GM19455 (cell line): Measurements from ENCODE around the gene SUCLG2.

Experiments
- ATAC-seq: cut with Tn5 transposase; IDR thresholded peaks from one replicate; pipeline ENCODE4 v1.9.1; 2021; ENCODE audit not compliant: unreplicated experiment

The SUCLG2 gene, protein sequence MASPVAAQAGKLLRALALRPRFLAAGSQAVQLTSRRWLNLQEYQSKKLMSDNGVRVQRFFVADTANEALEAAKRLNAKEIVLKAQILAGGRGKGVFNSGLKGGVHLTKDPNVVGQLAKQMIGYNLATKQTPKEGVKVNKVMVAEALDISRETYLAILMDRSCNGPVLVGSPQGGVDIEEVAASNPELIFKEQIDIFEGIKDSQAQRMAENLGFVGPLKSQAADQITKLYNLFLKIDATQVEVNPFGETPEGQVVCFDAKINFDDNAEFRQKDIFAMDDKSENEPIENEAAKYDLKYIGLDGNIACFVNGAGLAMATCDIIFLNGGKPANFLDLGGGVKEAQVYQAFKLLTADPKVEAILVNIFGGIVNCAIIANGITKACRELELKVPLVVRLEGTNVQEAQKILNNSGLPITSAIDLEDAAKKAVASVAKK

DNA sequence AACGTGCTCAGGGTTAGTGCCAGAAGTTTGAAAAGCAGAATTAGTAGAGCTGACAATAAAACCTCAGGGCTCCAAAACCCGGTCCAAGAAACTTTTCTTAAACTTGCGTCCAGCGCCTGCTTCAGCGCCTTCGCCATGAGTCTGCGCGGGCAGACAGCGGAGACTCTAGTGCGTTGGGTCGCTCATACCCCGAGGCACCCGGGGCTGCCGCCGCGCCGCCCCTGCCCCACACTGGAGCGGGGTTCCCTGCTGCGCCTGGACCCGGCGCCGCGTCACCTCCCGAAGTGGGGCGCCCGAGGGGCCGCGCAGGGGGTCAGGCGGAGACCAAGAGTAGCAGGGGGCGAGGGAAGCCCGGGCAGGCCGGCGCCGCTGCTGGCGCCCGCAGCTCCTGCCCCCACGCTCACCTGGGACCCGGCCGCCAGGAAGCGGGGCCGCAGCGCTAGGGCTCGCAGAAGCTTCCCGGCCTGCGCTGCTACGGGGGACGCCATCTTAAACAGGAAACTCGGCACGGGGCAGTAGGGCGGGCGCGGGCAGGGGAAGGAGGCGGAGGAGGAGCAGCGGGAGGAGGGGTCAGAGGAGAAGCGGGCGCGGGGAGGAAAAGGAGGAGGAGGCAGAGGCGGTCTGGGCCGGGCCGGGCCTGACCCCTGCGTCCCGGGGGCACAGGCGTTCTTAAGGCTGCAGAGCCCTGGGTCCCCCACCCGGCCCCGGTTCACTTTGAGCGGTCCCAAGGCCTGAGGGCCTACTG lies at the start of gene SUCLG2:
TSS of gene SUCLG2 (minus strand) at position 514 of the 745 bp plus-strand sequence. CDS start at position 488, 26 bp downstream.
- peak; percentile 70 for ATAC-seq

DNA sequence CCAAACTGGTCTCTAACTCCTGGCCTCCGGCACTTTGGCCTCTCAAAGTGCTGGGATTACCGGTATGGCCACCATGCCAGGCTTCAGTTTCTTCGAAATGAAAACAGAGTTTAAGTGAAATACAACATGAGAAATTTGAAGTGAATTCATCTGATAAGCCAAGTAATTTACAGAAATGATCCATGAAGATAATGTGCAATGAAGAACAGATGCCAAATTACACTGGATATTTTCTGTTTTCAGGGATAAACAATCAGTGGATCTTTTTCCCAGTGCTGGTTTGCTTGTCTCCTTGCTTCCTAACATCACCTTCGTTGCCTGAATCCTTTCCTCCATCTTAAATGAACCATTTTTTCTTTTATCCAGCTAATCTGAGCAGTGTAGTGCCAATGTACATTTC lies 46.2 kb upstream of the SUCLG2 start:
- no peak for ATAC-seq

DNA sequence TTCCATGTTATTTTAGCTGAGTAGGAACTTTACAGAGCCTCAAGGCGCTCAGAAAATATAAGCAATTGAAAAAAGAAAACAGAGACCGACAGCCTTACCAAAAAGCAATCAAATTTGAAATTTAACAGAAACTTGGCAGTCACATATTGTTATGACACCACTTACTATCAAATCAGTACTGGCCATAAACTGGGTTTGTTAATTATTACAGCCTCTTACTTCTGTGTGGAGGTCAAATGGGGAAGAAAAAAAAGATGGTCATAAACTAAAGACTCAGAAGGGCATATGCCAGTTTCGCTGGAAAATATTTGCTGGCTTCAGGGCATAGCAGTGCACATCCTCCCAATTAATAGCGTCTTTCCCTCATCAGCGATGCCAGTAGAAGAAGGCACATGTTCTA lies 45.5 kb upstream of the SUCLG2 start:
- ATAC-seq: no peak

DNA sequence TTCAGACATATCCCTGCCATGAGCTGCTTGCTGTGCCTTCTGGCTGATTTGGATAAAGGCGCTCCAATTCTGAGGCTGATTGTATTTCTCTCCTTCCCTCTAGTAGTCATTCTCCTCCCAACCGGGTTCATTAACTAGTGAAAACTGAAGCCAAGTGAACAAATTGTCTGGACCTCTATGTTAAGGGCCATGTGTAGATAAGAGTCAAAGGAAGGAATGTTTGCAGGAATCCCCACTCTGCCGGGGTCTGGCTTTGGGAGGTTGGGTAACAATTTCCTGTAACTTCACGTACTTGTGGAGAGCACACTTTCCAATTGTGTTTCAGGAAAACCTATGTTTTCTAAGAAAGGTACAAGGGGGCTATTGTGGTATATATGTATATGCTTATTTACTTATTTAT lies 38.2 kb upstream of the SUCLG2 start:
- no peak for ATAC-seq

DNA sequence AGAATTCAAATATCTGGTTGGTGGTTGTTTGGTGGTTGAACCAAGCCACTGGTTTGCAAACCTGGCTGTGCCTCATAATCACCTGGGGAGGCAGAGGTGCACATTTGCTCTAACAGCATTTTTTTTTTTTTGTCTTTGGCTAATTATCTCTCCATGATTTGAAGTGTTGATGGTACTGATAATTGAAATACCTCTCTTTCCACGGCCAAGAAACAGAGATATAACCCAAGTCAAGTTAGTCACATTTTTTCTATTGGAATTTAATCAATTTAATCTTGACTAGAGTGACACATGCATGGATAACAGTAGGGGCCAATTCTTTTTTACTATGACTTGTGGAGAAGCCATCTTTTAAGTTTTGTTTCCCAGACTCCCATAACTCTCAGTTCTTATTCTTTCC lies 37.5 kb upstream of the SUCLG2 start:
- no peak for ATAC-seq

DNA sequence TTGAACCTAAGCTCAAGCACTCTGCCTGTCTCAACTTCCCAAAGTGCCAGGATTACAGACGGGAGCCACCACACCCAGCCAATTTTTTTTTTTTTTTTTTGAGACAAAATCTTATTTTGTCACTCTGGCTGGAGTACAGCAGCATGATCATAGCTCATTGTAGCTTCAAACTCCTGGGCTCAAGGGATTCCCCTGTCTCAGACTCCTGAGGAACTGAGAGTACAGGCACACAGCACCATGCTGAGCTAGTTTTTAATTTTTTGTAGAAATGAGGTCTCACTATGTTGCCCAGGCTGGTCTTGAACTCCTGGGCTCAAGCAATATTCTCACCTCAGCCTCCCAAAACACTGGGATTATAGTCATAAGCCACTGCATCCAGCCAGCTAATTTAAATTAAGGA lies 36.8 kb upstream of the SUCLG2 start:
- no peak for ATAC-seq

DNA sequence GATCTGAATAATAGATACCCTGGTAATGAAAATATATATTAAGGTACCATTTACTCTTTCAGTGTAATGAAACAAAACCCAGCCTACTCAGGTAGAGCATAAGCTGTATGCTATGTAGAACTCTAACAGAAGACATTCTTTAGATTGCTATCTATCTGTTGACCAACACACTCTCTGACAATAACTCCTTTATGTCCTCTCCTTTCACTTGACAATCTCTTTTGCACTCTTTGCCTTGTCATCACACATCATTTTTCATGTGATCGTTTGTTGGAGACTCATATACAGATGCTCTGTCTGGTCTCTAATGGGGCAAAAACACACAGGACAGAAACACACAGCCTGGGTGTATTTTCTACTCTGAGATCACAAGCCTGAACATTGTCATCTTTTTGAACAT lies 35.4 kb upstream of the SUCLG2 start:
- no peak for ATAC-seq

DNA sequence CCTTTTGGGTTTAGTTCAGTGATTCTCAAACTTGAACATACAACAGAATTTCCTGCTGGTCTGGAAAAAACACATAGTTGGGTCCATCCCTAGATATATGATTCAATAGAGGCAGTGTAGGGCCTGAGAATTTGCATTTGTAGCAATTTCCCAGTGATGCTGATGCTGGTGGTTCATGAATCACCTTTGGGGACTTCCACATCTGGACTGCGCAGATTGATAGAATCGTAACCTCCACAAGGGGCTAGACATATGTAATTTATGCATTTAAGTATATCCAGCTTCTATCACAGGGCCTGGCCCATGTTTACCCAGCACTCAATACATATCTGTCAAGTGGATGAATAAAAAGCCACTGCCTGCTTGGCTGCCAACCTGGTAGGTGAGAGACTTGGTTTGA lies 33.8 kb upstream of the SUCLG2 start:
- ATAC-seq: no peak

DNA sequence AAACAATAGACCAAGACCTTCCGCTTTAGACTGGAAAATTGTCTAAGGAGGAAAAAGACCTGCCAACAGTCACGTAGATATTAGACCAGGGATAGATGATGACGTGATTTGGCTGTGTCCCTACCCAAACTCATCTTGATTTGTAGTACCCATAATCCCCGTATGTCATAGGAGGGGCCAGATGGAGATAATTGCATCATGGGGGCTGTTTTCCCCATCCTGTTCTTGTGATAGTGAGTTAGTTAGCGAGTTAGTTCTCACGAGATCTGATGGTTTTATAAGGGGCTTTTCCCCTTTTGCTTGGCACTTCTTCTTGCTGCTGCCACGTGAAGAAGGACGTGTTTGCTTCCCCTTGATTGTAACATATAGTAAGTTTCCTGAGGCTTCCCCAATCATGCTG lies 31.7 kb upstream of the SUCLG2 start:
- no peak for ATAC-seq

DNA sequence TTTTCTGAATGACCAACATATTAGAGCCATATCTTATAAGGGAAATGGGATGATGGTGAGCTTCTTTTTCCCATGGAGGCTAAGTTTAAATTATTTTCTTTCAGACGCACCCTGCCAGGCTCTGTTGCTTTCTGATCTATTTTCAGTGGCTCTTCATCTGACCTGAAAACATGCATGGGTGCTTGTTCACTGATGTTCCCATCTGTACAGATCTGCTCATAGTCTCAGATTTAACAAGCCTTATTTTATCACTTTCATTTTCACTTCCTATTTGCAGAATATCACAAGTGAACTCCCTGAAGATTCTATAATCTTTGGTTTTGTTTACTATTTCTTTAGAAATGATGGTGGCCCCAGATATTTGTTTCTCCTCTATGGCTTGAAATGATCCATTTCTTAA lies 31.1 kb upstream of the SUCLG2 start:
- ATAC-seq: peak; percentile 99

DNA sequence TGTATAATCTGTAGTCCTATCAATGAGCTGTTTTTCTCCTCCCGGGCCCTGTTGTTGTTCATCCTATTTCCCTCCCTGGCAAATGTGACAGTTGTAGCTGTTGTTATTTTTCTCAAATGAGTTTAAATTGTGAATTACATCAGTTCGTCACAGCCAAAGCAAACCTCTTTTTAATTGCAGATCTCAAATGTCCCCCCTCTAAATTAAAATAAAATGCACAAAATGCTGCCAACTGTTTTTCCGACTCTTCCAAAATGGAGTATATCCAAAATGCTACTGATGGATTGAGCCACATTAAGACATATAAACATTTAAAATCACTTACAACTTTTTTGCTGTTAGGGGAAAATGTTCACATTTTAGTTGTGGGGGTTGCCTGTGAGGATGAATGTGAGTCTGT lies 29.8 kb upstream of the SUCLG2 start:
- ATAC-seq: no peak

DNA sequence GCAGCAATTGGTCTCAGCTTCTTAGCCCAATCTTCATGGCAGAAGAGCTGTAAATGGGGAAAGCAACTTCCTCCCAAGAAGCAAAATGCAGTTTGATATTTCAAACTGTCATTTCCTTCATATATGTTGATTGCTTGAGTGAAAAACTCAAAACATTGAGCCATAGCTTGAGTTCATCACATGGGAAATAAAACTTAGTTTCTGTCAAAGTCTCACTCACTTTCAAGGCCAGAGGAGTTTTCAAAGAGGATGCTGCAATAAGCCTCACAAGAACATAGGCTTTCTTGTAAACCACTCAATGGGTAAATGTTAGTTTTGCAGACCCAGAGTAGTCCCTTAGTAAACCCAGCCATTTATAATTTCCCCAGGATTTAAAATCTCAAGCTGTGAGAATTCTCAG lies 29.1 kb upstream of the SUCLG2 start:
- no peak for ATAC-seq

DNA sequence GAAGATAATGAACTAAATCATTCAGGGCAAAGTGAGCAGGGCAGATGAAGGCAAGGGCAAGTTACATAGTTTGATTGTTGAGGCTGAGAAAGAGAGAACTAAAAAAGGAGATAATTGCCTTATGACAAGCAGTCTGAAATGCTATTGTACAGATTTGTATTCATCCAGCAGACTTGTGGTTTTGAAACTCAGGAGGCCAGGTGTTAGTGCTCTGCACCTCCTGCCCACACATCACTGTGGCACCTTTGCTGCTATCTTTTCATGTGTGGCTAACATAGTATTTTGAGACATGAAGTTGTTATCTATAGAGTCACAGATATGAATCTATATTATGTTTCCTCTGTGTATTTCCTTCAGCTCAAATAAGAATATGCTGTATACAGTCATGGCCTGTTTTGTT lies 24.3 kb upstream of the SUCLG2 start:
- no peak for ATAC-seq

DNA sequence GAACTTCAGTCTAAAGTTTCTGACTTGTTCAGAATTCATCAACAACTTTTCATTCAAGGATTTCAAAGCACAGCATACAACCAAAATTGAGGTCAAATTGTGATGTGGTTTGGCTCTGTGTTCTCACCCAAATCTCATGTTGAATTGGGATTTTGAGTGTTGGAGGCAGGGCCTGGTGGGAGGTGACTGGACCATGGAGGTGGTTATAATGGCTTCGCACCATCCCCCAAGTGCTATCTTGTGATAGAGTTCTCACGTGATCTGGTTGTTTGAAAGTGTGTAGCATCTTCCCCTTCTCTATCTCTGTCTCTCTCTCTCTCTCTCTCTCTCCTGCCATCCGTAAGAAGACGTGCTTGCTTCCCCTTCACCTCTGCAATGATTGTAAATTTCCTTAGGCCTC lies 19.6 kb upstream of the SUCLG2 start:
- no peak for ATAC-seq

DNA sequence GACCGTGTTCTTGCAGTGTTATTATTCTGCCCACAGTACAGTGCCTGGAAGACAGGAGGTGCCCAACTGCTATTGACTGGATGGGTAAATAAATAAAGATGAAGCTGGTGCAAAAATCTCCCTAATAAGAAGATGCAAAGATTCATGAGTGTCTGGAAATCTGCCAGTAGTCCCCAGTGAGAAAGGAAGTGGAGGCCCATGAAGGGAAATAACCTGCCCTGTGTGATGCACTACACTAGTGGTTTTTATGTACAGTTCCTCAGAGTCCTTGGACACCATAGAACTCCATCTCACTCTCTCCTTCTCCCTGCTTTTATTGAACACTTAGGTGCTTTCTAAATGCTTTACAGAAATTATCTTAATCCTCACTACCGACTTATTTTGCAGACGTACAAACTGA lies 8.3 kb upstream of the SUCLG2 start:
- ATAC-seq: no peak

DNA sequence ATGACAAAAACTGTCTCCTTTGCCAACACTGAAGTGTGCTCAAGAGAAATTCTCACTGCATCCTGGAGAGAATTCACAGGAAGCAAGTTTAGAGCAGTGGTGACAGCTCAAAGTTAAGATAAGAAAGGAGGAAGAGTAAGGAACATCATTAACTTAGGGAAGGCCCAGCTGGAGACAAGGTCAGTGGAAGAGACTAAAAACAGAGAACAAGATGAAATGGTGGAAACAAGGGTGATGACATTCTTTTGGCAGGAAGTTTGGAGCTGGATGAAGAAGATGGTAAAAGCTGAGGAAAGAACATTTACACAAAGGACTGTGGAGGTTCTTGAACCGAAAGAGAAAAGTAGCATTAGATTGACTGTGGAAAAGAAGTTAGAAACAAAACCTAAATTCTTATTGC lies 6.7 kb upstream of the SUCLG2 start:
- no peak for ATAC-seq

DNA sequence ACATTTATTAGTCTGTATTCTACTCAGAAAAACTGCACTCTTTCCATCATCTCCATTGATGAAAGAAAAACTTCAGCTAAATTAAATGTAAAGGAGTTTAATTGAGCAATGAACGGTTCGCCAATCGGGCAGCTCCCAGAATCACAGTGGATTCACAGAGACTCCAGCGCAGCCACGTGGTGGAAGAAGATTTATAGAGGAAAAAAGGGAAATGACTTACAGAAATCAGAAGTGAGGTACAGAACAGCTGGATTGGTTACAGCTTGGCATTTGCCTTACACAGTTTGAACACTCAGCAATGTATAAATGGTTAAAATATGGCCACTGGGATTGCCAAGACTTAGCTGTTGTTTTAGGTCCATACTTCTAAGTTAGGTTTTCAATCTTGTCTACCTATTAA lies 2.8 kb upstream of the SUCLG2 start:
- no peak for ATAC-seq

DNA sequence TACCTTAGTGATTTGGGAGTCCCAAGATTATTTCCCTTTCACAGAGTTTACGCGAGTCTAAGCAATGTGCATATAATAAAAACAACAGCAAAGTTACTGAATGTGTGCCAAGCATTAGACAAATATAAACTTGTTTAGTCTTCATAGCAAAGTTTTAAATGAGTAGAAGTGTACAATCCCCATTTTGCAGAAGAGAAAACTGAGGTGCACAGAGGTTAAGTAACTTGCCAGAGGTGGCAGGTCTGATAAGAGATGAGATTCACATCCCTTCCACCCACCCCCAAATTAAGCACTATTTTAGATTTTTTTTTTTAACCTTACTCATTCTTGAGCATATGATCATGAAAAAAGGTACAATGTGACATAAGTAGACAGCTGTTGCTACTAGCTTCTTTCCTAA lies 2.2 kb upstream of the SUCLG2 start:
- ATAC-seq: no peak

DNA sequence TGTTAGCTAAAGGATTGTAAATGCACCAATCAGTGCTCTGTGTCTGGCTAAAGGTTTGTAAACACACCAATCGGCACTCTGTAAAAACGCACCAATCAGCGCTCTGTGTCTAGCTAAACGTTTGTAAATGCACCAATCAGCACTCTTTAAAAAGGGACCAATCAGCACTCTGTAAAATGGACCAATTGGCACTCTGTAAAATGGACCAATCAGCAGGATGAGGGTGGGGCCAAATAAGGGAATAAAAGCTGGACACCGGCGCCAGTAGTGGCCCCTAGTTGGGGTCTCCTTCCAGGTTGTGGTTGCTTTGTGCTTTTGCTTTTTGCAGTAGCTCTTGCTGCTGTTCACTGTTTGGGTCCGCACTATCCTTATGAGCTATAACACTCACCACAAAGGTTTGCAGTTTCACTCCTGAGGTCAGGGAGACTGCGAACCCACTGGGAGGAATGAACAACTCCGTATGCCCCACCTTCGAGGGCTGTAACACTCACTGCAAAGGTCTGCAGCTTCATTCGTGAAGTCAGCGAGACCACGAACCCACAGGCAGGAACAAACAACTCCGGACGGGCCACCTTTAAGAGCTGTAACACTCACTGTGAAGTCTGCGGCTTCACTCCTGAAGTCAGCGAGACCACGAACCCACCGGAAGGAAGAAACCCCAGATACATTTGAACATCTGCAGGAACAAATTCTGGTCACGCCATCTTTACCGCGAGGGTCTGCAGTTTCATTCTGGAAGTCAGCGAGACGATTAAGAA lies 1.1 kb upstream of the SUCLG2 start:
- peak; percentile 48 for ATAC-seq

DNA sequence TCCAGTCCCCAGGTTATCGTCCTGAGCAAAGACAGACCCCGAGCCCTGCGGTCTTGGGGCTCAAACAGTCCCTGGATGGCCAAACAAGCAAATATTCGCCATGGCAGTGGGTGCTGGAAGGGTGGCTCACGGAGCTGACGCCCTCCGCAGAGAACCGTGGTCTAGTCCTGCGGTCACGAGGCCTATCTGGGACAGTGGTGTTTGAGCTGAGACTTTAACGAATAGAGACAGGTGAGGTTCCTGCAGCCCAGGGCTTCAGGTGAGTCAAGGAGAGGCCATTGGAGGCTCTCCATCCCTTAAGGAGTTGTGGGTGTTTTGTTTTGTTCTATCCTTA lies 399 bp upstream of the SUCLG2 start:
- ATAC-seq: peak; percentile 0

DNA sequence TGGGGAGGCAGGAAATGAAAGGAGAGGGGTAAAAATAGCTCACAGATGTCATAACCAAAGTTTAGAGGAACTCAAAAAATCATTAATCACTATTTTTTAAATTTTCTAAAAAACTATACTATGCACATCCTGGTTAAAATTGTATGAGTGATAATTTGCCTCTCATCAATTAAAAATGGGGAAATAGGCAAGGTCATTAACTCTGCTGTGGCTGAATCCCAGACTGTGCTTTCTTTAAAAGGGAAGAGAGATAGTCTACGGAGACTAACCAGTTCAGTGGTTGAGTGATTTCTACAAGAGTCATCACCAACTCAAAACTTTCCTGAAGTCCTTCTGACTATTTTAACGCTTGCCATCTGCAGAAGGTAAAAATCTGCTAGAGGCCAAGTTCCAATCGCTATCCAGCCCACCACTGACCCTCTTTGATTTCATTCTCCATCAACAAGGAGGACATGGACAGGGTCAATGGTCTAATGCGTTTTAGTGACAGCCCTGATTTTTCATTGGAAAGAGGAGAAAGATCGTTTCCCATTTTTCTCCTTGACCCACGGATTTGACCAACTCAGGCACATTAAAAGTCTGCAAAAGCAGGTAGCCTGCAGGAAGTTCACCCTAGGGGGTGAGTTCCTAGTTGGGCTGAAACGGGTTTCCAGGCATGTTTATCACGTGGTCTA lies 850 bp downstream of the SUCLG2 start:
- peak; percentile 27 for ATAC-seq
